MM.1S (cell line): ENCODE results near the gene NRN1.

Source experiments
- EZH2 ChIP-seq: fragments of 300-600 bp; sonication (generic); optimal IDR thresholded peaks from 2 replicates; pipeline ENCODE3; 2017; ENCODE audit warnings: low read depth, mild to moderate bottlenecking, antibody characterized with exemption, low read length, mixed read lengths
- EZH2phosphoT487 ChIP-seq: fragments of 300-600 bp; sonication (generic); IDR thresholded peaks from 2 replicates; pipeline ENCODE4 v1.6.1; 2018; ENCODE audit warnings: antibody characterized with exemption, low read length
- TF ChIP-seq, protein P1 (sequence below): fragments of 300-600 bp; sonication (generic); IDR thresholded peaks from 2 replicates; pipeline ENCODE4 v1.5.1; 2016; ENCODE audit warnings: antibody characterized with exemption, low read length, mixed read lengths

DNA sequence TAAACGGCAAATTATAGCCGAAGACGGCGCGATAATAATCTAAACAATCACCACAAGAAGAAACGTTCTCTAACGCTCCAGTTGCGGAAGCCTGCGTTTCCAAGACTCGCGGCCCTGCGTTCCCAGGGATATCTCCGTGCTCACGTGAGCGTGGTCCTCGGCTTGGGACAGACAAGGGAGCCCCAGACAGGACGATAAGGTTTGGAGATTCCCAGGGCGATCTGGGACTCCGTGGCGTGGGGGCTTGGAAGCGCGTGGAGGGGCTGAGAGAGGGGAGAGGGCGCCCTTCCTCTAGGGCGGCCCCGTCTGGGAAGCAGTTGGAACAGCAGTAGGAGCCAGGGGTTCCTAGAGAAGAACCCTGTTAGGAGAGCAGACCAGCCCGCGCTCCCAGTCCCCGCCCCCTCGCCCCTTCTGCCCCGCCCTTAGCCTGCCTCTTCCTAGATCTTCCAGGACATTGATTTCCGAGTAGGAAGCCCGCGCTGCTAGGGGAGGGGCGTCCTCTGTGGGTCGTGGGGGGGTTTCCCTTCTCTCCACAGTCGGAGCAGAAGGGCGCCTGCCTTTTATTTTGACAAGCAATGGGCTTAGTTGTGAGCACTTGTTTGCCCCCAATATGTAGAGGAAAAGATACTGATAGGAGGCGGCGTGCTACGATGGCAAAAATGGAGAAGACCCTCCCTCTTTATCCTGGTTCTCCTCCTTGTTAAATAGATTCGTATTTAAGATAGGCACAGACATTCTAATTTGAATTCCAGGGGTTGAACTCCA, 10.6 kb downstream of the NRN1 start:
- TF ChIP-seq, protein P1, sequence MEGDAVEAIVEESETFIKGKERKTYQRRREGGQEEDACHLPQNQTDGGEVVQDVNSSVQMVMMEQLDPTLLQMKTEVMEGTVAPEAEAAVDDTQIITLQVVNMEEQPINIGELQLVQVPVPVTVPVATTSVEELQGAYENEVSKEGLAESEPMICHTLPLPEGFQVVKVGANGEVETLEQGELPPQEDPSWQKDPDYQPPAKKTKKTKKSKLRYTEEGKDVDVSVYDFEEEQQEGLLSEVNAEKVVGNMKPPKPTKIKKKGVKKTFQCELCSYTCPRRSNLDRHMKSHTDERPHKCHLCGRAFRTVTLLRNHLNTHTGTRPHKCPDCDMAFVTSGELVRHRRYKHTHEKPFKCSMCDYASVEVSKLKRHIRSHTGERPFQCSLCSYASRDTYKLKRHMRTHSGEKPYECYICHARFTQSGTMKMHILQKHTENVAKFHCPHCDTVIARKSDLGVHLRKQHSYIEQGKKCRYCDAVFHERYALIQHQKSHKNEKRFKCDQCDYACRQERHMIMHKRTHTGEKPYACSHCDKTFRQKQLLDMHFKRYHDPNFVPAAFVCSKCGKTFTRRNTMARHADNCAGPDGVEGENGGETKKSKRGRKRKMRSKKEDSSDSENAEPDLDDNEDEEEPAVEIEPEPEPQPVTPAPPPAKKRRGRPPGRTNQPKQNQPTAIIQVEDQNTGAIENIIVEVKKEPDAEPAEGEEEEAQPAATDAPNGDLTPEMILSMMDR: no peak
- no peak for TF ChIP-seq EZH2phosphoT487
- no peak for TF ChIP-seq EZH2
